ENCODE measurements around the gene SYNGAP1.

SYNGAP1 gene

DNA sequence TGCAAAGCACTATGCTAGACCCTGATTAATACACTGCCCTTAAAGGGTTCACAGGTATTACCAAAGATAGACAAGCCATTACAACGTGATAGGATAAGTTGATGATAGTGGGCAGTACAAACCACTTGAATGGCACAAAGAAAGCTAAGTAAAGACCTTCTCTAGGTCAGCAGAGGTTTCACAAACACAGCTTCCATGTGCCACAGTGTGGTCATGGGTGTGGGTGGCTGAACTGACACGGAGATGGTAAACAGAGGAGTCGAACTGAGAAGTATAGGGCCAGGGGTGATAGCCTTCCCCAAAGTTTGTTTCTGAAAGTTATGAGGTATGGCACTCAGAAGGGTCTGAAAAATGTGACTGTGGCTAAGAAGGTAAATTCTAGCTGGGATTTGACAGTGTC, 38.8 kb downstream of the SYNGAP1 start:
- no peak overlapping the region for H3K27ac ChIP-seq (ENCODE audit: low read depth, low read length)
- H3F3A ChIP-seq (ENCODE audit: insufficient read depth) = no peaks in the 10 kb centered on the region
- H4K20me1 ChIP-seq (ENCODE audit: low read depth, low read length) = no peaks in the 10 kb centered on the region
- H3K27me3 ChIP-seq (ENCODE audit: low read length) = 0 out of 2 replicates have a peak, but pooled peaks cover 3% of the 10 kb centered on the region
- no peak for TF ChIP-seq EZH2phosphoT487 (conservative IDR thresholded peaks at IDR 0.05; ENCODE audit: low read length)
- TF ChIP-seq, protein P1, sequence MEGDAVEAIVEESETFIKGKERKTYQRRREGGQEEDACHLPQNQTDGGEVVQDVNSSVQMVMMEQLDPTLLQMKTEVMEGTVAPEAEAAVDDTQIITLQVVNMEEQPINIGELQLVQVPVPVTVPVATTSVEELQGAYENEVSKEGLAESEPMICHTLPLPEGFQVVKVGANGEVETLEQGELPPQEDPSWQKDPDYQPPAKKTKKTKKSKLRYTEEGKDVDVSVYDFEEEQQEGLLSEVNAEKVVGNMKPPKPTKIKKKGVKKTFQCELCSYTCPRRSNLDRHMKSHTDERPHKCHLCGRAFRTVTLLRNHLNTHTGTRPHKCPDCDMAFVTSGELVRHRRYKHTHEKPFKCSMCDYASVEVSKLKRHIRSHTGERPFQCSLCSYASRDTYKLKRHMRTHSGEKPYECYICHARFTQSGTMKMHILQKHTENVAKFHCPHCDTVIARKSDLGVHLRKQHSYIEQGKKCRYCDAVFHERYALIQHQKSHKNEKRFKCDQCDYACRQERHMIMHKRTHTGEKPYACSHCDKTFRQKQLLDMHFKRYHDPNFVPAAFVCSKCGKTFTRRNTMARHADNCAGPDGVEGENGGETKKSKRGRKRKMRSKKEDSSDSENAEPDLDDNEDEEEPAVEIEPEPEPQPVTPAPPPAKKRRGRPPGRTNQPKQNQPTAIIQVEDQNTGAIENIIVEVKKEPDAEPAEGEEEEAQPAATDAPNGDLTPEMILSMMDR (IDR thresholded peaks at IDR 0.05; ENCODE audit: insufficient read depth, low read length, poor library complexity, severe bottlenecking) = no peak
- no peak overlapping the region for H3K4me3 ChIP-seq (ENCODE audit: insufficient read depth, low read length, poor library complexity, severe bottlenecking)
- no peak overlapping the region for H2AFZ ChIP-seq (ENCODE audit: low read depth, low read length, severe bottlenecking)
- H3K9me2 ChIP-seq (replicated peaks; ENCODE audit: insufficient read depth, low read length) = no peaks in the 10 kb centered on the region
- H3K4me2 ChIP-seq (ENCODE audit: low read depth, low read length, poor library complexity, severe bottlenecking) = no peak overlapping the region
- H3K79me2 ChIP-seq (ENCODE audit: insufficient read depth, low read length) = peaks cover 16% of the 10 kb centered on the region; the same call in 1 of the 2 replicates
- H3K36me3 ChIP-seq (ENCODE audit: low read length) = no peaks in the 10 kb centered on the region
- H3K9me3 ChIP-seq (ENCODE audit: insufficient read depth, low read length) = no peaks in the 10 kb centered on the region
- no peak overlapping the region for H3K9ac ChIP-seq (ENCODE audit: low read length)

DNA sequence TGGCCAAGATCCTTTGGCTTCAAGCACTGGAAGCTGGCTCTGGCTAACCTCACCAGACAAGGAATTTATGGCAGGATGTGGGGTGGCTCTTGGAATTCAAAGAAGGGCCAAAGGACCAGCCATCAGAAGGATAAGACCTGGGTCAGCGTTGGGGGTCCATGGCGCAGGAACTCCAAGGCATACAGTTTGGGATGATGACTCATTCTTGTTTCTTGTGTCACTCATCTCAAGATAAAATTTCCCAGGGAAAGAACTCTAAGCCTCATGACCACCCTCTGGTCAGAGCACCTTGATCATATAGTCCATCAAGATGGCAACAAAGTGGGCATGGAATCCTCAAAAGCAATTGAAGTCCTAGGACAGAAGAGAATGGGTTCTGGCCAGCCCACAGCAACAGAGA, 39.4 kb downstream of the SYNGAP1 start:
- Histone ChIP-seq H3K9me3 (ENCODE audit: insufficient read depth, low read length) (no peaks in the 10 kb centered on the region), H3F3A (ENCODE audit: insufficient read depth) (no peaks in the 10 kb centered on the region), H3K4me2 (ENCODE audit: low read depth, low read length, poor library complexity, severe bottlenecking) (no peak overlapping the region), H4K20me1 (ENCODE audit: low read depth, low read length) (no peaks in the 10 kb centered on the region), H3K36me3 (ENCODE audit: low read length) (no peaks in the 10 kb centered on the region), H3K9me2 (replicated peaks; ENCODE audit: insufficient read depth, low read length) (no peaks in the 10 kb centered on the region), H3K27me3 (ENCODE audit: low read length) (0 out of 2 replicates have a peak, but pooled peaks cover 3% of the 10 kb centered on the region), H3K79me2 (ENCODE audit: insufficient read depth, low read length) (peaks cover 13% of the 10 kb centered on the region; the same call in 1 of the 2 replicates), H3K27ac (ENCODE audit: low read depth, low read length) (no peak overlapping the region), H3K4me3 (ENCODE audit: insufficient read depth, low read length, poor library complexity, severe bottlenecking) (no peak overlapping the region), H2AFZ (ENCODE audit: low read depth, low read length, severe bottlenecking) (no peak overlapping the region), H3K9ac (ENCODE audit: low read length) (no peak overlapping the region)
- TF ChIP-seq, protein P1 (IDR thresholded peaks at IDR 0.05; ENCODE audit: insufficient read depth, low read length, poor library complexity, severe bottlenecking) = no peak
- no peak for TF ChIP-seq EZH2phosphoT487 (conservative IDR thresholded peaks at IDR 0.05; ENCODE audit: low read length)

DNA sequence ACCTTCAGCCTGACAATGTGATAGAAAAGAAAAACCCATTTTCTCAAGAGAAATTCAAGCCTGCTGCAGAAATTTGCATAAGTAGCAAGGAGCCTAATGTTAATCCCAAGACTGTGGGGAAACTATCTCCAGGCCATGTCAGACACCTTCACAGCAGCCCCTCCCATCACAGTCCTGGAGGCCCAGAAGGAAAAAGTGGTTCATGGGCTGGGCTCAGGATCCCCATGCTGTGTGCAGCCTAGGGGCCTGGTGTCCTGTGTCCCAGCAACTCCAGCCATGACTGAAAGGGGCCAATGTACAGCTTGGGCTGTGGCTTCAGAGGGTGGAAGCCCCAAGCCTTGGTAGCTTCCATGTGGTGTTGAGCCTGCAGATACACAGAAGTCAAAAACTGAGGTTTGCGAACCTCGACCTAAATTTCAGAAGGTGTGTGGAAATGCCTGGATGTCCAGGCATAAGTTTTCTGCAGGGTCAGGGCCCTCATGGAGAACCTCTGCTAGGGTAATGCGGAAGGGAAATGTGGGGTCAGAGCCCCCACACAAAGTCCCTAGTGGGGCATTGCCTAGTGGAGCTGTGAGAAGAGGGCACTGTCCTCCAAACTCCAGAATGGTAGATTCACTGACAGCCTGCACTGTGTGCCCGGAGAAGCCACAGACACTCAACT, 46.3 kb downstream of the SYNGAP1 start:
- Histone ChIP-seq H3F3A (ENCODE audit: insufficient read depth) (no peaks in the 10 kb centered on the region), H2AFZ (ENCODE audit: low read depth, low read length, severe bottlenecking) (no peak overlapping the region), H3K27me3 (ENCODE audit: low read length) (0 out of 2 replicates have a peak, but pooled peaks cover 3% of the 10 kb centered on the region), H3K9me2 (replicated peaks; ENCODE audit: insufficient read depth, low read length) (no peaks in the 10 kb centered on the region), H3K79me2 (ENCODE audit: insufficient read depth, low read length) (no peaks in the 10 kb centered on the region), H3K4me3 (ENCODE audit: insufficient read depth, low read length, poor library complexity, severe bottlenecking) (no peak overlapping the region), H3K27ac (ENCODE audit: low read depth, low read length) (no peak overlapping the region), H3K9me3 (ENCODE audit: insufficient read depth, low read length) (no peaks in the 10 kb centered on the region), H3K4me2 (ENCODE audit: low read depth, low read length, poor library complexity, severe bottlenecking) (no peak overlapping the region), H3K36me3 (ENCODE audit: low read length) (no peaks in the 10 kb centered on the region), H3K9ac (ENCODE audit: low read length) (no peak overlapping the region), H4K20me1 (ENCODE audit: low read depth, low read length) (no peaks in the 10 kb centered on the region)
- no peak for TF ChIP-seq EZH2phosphoT487 (conservative IDR thresholded peaks at IDR 0.05; ENCODE audit: low read length)
- TF ChIP-seq, protein P1 (IDR thresholded peaks at IDR 0.05; ENCODE audit: insufficient read depth, low read length, poor library complexity, severe bottlenecking) = no peak
